HG02588 (cell line): Measurements from ENCODE around the gene C12orf57.

Experiments used
- ATAC-seq: cut with Tn5 transposase; IDR thresholded peaks from one replicate; pipeline ENCODE4 v1.9.1; 2021; ENCODE audit warnings: mild to moderate bottlenecking, moderate library complexity; ENCODE audit not compliant: unreplicated experiment

C12orf57 gene

DNA sequence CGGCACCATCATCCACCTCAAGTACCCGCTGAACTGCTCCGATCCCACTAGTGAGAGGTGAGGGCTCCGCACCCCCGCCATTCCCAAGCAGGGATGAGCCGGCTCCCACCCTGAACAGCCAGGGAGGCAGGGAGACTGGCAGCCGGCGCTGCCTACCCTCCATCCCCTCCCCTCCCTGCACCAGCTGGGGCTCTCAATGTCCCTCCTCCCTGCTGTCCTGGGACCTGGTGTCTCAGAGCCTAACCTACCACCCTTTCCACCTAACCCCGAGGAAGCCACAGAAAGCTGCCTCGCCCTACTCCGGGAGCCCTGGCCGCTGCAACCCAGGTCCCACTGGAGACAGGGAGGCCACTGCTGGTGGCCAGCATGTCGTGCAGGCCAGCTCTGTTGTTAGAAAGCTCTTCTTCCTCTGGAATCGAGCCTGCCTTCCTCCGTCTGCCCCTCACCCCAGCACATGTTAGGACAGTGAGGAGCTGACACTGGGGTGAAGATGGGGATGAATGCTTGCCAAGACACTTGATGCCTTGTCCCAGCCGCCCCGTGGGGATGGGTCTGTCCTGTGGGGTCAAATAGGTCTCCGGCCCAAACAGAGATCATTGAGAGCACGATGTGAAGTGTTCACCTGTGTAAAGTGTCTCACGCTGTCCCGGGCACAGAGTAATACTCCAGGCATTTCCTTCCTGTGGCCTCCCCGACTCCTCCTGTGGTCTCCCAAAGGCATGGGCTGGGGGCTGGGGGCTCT is 8.5 kb downstream of the C12orf57 start:
- ATAC-seq: no peak

DNA sequence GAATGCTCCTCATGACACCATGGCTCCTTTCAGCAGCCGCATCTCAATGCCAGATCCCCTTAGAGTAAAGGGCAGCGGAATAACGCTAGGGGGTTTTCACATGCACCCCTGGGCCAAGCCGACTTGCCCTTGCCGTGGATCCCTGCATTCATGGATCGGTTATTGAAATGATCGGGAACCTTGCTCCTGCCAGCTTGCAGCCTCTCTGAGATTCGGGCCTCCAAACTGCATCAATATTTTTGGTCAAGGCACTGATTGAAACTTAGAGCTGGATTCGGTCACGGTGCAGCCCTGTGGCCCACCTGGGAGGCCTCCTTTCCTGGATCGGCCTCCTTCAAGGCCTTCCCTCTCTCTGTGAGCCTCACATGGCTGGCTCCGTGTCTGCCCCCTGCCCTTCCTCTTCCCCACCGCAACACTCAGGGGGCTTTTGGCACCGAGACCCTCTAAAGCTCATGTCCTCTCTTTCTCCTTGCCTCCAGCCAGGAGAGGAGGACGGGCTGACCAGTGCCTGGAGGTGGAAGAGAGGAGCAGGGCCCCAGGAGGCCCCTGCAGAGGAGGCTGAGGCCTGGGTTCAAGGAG is 9.1 kb downstream of the C12orf57 start:
- no peak for ATAC-seq

DNA sequence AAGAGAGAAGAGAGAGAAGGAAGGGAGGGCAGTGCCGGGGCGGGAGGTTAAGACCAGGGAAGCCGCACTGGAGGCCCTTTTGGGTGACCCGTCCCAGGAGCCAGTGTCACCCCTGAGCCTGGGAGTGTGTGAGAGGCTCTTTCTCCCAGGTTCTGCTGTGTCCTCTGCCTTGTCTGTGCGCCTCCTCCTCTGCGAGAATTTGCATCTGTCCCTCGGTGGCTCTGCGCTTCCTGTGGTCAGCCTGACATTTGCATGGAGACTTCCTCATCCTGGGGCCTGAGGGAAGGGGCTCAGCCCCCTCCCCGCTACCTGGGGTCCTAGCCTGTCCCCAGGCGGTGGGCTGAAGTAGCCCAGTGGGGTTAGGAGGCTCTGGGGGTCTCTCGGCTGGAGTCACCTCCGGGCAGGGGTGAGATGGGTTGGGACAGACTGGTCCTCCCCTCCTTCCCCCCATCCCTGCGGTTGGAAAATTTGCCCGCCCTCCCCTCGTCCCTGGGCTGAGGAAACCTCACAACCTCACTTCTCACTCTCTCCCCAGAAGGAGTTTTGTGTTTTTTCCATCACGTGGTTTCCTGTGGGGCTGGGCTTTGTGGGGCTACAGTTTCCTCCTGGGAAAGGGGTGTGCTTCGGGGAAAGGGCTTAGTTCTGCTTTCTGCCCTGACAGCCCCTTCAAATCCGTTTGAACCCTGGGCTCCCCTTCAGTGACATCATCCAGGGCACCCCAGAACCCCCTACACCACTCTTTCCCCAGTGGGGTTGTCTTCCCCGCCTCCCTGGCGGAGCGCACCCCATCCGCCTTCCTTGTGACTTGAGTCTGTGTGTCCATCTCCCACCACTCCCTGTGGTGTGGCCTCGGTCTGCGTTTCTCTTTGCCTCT is 9.9 kb downstream of the C12orf57 start:
- ATAC-seq: peak; percentile 46

DNA sequence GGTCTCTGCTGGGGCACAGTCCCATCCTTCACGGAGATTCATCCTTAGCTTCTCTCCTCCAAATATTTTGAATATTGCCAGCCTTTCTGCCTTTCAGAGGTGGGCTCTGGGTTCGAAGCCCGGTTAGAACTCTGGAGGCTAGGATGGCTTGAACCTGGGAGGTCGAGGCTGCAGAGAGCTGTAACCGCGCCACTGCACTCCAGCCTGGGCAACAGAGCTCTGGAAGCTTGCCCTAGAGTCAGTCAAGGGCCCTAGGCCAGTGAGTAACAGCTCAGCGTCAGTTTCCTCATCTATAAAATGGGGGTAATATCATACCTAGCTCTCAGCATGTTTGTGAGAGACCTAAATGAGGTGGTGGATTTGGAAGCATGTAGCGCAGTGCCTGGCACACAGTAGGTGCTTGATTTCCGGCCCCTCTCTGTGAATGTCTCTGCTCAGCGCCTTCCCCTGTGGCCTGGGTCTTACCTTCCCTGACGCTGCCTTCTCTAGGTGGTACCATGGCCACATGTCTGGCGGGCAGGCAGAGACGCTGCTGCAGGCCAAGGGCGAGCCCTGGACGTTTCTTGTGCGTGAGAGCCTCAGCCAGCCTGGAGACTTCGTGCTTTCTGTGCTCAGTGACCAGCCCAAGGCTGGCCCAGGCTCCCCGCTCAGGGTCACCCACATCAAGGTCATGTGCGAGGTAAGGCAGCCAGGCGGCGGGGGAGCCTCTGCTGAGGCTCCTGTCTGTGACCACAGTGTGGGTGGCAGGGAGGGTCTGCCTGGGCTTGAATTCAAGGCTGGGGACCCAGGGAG is 10.7 kb downstream of the C12orf57 start:
- no peak for ATAC-seq

DNA sequence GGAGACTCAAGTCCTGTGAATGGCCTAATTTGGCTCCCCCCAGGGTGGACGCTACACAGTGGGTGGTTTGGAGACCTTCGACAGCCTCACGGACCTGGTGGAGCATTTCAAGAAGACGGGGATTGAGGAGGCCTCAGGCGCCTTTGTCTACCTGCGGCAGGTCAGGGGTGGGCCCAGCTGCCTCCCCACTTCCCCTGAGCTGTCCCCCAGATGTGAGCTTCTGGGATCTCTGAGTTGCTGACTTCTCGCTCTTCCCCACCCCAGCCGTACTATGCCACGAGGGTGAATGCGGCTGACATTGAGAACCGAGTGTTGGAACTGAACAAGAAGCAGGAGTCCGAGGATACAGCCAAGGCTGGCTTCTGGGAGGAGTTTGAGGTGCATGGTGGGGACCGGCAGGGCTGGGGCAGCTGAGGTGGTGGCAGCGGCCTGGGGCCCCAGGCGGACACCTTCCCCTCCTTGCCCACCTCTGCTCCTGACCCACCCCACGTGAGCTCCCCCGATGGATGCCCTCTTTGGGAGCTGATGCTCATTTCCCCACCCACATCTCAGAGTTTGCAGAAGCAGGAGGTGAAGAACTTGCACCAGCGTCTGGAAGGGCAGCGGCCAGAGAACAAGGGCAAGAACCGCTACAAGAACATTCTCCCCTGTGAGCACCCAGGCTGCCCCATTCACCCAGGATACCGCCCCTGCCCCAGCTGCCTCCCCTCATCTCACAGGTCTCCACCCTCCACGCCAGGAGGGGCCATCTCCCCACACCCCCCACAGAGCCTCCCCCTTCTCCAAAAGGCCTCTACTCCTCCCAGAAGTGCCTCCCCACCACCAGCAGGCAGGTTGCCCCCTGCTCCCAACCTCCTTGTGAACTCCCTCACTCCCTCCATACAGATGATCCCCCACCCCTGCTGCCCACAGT is 11.5 kb downstream of the C12orf57 start:
- ATAC-seq: no peak

DNA sequence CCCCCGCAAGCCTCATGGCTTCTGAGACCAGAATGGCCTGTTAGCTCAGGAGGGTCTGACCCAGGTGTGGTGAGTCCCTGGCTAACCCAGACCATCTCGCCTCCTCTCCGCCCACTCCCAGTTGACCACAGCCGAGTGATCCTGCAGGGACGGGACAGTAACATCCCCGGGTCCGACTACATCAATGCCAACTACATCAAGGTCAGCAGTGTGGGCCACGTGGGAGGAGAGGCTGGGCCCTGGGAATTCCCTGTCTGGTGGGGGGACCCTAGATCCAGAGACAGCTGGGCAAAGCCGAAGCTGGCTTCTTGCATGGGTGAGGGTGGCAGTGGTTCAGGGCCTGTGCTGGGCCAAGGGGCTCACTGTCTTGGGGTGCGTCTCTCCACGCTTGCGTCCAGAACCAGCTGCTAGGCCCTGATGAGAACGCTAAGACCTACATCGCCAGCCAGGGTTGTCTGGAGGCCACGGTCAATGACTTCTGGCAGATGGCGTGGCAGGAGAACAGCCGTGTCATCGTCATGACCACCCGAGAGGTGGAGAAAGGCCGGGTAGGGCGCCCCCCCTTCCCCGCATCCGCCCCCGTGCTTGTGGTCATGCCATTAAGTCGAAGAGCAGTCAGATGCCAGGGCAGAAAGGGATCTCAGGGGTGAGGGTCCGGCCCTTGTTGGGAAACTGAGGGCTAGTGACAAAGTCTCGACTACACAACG is 12.4 kb downstream of the C12orf57 start:
- ATAC-seq: no peak

DNA sequence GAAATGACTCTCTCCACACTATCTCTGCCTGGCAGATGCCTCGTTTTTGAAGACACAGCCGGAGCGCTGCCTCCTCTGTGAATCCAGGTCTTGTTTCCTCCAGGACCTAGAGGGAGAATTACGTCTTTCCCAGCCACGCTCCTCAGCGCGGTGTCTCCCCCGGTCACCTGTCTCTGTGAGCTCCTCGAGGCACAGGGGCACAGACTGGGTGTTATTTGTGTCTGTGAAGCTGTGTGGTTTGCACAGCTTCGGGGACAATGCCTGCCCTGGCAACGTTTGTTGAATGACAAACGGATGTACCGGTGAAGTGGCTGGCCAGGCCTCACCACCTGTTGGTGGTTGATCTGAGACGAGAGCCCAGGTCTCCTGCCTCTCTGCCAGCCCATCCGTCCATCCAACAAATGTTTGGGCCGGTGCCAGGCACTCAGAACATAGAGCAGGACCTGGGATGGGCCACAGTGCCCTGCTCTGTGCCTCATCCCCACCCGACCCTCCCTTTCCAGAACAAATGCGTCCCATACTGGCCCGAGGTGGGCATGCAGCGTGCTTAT is 13.4 kb downstream of the C12orf57 start:
- ATAC-seq: no peak

- no peak for ATAC-seq
Observed at GRCh38 chr12:6957741-6958608, 14.2 kb downstream of the C12orf57 start.

DNA sequence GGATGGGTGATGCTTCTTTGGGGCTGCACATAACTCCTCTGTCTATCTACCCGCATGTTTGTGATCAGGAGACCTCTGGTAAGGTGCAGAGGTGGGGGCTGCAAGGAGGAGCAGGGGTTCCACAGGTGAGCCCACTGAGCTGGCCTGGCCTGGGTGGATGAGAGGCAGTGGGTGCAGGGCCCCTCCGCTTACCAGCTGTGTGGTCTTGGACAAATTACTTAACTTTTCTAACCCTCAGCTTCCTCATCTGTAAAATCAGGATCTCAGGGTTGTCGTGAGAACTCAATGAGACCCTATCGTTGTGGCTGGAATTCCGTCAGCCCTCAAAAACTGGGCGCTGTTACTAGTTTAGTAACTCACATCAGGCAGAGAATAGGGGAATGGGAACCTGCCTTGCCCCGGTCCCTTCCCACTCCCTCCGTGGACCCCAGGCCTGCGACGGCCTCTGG is 14.8 kb downstream of the C12orf57 start:
- ATAC-seq: no peak

DNA sequence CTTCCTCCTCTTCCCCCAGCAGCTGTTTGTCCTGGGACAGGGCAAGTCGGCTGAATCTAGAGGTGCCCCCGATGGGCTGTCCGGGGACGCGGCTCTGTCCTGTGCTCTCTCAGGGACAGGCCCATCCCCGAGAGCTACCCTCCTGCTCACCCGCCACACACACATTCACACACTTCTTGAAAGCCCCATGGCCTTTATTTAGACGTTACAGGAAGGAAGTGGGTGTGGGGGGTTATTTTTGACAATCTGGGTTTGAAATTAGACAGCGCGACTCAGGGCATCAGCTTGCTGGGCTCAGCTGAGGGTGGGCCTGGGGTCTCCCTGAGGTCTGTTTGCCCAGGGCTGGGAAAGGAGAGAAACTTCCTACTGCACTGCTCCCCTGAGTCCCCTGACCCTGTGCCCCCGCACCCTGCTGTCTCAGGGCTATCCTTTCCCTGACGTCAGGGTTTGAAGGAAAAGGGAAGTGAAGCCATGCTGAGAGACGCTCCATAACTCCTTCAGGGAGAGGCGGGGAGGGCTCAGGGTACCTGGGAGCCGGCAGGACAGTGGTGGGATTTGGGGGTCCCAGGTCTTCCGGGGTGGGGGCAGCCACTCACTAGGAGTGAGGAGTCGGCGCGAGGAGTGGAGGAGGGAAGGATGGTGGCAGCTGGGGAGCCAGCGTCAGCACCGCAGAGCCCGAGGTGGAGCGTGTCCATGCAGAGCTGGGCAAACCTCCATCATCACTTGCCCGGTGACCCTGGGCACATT is 15.4 kb downstream of the C12orf57 start:
- peak; percentile 43 for ATAC-seq

DNA sequence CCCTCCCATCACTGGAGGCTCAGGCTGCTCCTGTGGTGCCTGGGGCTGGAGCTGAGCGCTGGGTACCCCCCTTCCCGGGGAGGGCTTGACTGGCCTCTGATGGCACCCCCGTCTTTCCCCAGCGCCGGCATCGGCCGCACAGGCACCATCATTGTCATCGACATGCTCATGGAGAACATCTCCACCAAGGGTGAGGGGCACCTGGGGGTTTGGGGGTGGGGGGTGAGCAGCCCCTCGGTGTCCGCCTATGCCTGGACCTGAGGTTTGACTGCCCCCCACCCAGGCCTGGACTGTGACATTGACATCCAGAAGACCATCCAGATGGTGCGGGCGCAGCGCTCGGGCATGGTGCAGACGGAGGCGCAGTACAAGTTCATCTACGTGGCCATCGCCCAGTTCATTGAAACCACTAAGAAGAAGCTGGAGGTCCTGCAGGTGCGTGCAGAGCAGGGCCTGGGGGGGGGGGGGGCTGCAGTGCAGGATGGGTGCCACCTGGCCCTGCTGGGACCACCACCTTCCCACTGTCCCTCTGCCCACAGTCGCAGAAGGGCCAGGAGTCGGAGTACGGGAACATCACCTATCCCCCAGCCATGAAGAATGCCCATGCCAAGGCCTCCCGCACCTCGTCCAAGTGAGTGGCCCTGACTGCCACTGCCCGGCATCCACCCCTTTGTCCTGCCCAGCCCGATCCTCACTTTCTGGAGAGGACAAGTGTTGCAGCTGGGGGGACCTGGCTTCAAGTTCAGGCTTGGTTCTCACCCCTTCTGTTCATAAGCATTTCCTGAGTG is 16.2 kb downstream of the C12orf57 start:
- no peak for ATAC-seq

- ATAC-seq: no peak
Observed at GRCh38 chr12:6960593-6961277, 16.9 kb downstream of the C12orf57 start.

DNA sequence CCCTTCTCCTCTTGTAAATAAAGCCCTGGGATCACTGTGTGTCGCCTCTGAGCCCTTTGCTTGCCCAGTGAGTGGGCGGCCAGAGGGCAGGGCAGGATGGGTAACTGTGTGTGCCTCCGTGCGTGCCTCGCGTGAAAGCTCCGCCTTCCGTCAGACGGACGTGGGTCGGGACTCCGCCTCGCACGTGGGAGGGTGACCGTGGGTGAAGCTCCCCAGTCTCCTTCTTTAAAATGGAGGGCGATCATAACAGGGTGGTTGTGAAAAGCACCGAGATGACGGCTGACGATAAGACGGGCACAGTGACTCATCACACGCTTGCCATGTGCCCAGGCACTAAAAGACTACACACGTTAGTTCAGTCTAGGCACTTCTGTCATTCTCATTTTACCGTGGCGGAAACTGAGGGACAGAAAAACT is 17.5 kb downstream of the C12orf57 start:
- ATAC-seq: no peak

- no peak for ATAC-seq
Observed at GRCh38 chr12:6961695-6962284, 18.0 kb downstream of the C12orf57 start.

- no peak for ATAC-seq
Observed at GRCh38 chr12:6962285-6963015, 18.6 kb downstream of the C12orf57 start.
